HG03025 (cell line): Measurements from ENCODE around the gene G0S2.

Source experiments
- ATAC-seq: cut with Tn5 transposase; IDR thresholded peaks from one replicate; pipeline ENCODE4 v1.9.1; 2021; ENCODE audit warnings: mild to moderate bottlenecking, moderate library complexity; ENCODE audit not compliant: unreplicated experiment, low FRiP score

G0S2 gene

DNA sequence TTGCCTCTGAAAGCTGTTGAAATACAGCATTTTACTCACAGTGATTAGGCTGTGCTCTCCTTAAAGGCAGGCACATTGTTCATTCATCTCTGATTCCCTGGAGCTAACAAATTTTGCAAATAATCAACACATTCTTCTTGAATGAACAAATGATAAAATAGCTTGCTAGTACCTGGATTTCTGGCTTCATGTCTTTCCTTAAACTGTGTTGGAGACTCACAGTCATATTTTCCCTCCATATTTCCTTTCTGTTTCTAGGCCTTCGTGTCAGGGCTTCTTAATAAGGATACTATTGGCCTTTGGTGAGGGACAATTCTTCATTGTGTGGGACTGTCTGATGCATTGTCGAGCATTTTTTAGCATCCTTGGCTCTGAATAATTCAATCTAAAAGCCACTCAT is 39.1 kb downstream of the G0S2 start:
- no peak for ATAC-seq

DNA sequence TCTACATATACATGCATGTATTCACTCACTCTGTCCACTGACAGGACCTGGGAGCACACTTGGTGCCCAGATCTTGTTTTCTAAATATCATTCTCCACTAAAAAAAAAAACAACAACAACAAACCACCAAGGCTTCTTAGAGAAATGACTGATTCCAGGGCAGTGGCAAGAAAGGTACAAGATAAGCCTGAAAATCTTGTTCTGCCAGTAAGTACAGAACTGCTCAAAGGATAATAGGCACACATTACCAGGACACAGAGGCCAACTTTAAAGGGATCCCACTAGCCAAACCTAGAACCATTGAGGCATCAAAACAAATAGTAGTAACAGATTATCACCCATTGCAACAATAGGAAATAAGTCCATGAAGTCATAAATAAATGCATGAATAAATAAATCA is 40.1 kb downstream of the G0S2 start:
- ATAC-seq, result no peak

DNA sequence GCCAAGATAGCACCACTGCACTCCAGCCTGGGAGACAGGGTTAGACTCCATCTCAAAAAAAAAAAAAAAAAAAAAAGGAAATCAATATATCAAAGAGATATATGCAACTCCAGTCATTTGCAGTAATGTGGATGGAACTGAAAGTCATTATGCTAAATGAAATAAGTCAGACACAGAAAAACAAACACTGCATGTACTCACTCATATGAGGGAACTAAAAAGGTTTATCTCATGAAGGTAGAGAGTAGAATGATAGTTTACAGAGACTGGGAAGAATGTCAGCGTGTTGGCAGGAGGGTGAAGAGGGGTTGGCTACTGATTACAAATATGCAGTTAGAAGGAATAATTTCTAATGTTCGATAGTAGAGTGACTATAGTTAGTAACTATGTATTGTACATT is 42.6 kb downstream of the G0S2 start:
- no peak for ATAC-seq

DNA sequence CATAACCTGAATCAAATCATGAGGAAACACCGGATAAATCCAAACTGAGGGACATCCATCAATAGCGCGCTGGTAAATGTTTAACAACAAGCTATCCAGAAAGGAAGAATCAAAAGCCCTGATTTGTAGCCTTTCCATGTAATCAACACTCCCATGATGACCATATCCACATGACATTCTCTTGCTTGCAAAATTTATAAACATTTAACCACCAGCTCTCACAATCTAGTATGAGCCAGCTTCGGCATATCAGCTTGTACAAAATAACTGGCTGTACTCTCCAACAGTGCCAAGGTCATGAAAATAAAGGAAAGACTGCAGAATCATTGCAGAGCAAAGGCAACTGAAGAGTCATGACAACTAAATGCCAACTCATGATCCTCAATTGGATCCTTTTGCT is 45.1 kb downstream of the G0S2 start:
- no peak for ATAC-seq

DNA sequence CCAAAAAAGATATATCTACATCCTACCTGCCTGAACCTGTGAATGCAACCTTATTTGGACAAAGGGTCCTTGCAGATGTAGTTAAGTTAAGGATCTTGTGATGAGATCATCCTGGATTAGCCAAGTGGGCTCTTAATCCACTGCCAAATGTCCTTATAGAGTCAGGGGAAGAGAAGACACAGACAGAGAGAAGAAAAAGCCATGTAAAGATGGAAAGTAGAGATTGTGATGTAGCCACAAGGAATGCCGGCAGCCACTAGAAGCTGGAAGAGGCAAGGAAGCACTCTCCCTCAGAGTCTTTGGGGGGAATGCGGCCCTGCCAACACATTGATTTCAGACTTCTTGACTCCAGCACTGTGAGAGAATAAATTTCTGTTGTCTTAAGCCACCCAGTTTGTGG is 45.6 kb downstream of the G0S2 start:
- no peak for ATAC-seq

DNA sequence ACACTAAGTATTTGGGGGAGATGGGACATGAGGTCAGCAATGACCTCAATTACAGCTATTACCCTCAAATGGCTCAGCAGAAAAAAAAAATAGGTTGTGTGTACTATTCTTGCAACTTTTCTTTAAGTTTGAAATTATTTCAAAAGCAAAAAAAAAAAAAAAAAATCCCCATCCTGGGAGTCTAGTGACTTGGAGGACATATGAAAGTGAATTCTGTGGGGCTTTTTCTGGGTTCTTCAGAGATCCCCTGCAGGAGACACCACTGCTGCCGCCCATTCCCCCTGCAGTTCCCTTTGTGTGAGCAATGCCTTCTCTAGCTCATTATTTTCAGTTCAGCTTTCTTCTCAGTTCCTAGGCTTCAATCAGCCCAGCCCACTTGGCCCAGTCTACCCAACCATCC is 46.1 kb downstream of the G0S2 start:
- no peak for ATAC-seq

DNA sequence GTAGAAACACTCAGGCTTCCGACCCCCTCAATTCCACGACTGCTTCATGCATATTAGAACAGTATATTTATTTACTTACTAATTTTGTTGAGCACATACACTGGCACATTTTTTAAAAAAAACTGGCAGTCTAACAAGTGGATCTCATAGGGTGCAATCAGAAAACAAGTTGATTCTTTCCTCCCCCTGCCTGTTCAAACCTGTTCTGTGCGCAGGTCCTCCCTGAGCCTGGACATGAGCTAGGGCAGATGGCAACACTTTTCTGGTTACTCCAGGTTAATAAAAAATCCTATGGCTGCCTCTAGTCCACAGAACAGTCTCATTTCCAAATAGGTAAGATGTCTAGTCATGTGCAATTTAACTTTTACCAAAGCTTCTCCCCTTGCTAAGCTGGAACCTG is 48.1 kb downstream of the G0S2 start:
- no peak for ATAC-seq

DNA sequence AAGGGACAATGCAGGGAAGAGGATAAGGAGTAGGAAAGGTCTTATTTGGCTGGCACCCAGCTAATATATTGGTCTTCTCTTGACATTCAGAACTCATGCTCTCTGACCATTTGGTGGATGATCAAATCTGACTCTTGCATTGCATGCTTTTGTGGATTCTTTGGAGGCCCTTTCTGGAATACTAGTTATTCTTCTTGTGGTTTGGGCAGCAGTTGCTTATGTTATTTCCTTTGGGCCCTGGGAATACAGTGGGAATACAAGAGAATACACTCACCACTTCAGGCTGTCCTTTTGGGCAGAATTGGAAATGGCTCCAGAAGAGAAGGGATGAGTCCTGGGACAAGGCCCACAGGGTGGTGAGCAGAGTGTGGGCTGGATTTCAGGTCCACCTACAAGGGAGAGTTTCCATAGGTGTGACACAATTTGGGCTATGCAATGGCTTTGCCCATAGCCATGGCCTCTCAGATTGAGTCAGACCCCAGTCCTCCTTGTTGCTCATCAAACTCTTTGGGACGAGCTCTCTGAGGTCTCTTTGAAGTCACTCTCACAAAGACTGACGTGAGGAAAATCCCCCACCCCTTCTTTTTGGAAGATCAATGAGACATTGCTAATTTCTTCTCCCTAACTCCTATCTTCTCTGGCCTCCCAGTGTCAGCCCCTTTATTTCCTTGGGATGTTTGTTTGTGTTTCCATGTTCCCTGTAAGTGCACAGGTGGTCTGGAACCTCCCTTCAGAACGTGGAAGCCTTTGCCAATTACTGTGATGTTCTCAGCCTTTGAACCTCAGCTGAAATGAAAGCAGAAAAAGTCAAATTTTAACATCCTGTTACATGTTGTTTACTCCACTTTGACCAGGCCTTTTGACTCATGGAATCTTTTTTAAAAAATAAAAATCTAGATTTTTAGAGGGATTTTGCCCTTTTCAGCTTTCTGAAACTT is 48.8 kb downstream of the G0S2 start:
- ATAC-seq, result no peak
